Ascending aorta (tissue), 2 donors: ENCODE measurements around the gene NCOA5. TPM values are rescaled to one million over a fixed set of nuclear protein-coding genes. Genes with fewer than 3 reads are reported as not detected.

ENCODE experiments used
- DNase-seq, 2 donors: peaks; one replicate each; pipeline ENCODE4 v3.0.0-alpha.2; 2019; ENCODE audit warnings: low spot score in 2 of 2
- H3K27ac ChIP-seq, 2 donors: fragments of 200-600 bp; sonication (generic); one replicate each; pipeline ENCODE4 v1.5.1; 2016 to 2017; ENCODE audit warnings: mild to moderate bottlenecking in 1 of 2
- H3K27me3 ChIP-seq: fragments of 200-600 bp; sonication (generic); one replicate; pipeline ENCODE4 v1.5.1; 2017
- H3K36me3 ChIP-seq, 2 donors: fragments of 200-600 bp; sonication (generic); one replicate each; pipeline ENCODE4 v1.5.1; 2016
- H3K4me1 ChIP-seq, 2 donors: fragments of 200-600 bp; sonication (generic); one replicate each; pipeline ENCODE4 v1.5.1; 2016 to 2017; ENCODE audit warnings: mild to moderate bottlenecking in 1 of 2
- H3K4me3 ChIP-seq, 2 donors: fragments of 200-600 bp; sonication (generic); one replicate each; pipeline ENCODE4 v1.5.1; 2016 to 2017; ENCODE audit warnings: mild to moderate bottlenecking in 1 of 2
- H3K9me3 ChIP-seq, 2 donors: fragments of 200-600 bp; sonication (generic); one replicate each; pipeline ENCODE4 v1.5.1; 2016
- CTCF ChIP-seq, 3 experiments: fragments of 200-600 bp in 2 of 3; fragments of 450-650 bp in 1 of 3; sonication (generic) in 2 of 3; IDR thresholded peaks; one replicate each; pipeline ENCODE4 v1.5.1; 2016 to 2019; ENCODE audit warnings: antibody characterized with exemption in 3 of 3, mild to moderate bottlenecking in 1 of 3, moderate library complexity in 1 of 3
- intact Hi-C: fragments of 100-400 bp; cut with DNase I; formaldehyde crosslinking; loops from one replicate; pipeline ENCODE4 v1.15.1; 2023
- total RNA-seq: library from RNA; depleted of rRNA; stranded (reverse); fragments of >200 nt; gene quantifications from one replicate; pipeline ENCODE4 v1.1.0, GENCODE V29; 2016

The NCOA5 gene
- total RNA-seq: 70.4 TPM

GRCh38 chr20:46089417-46090388 lies at the start of gene NCOA5:
TSS of gene NCOA5 (minus strand) at chr20:46089962. CDS start at chr20:46079424, 10,538 bp downstream.
- no peaks in the 10 kb centered on the region for H3K9me3 ChIP-seq
- no peaks in the 10 kb centered on the region for H3K36me3 ChIP-seq
- intact Hi-C loops: loop anchor here (1.0 to 5.0 kb wide), 4 partner anchors 117 to 599 kb away; partner anchors contain the start of genes DNTTIP1, TP53RK, WFDC3 and ZNF335
- H3K27me3 ChIP-seq: no peaks in the 10 kb centered on the region
- peak in 1 of 3 experiments; percentile 27 for TF ChIP-seq CTCF (IDR thresholded peaks at IDR 0.05)
- H3K4me3 ChIP-seq: peak within 1 kb of the TSS; percentile 75 to 97
- peaks cover 3 to 36% of the 10 kb centered on the region in 2 donors for H3K4me1 ChIP-seq
- peak; percentile 76 to 97 for DNase-seq
- peak within 1 kb of the TSS; percentile 99 for H3K27ac ChIP-seq

- DNase-seq: no peak
- Histone ChIP-seq H3K27me3 (no peaks in the 10 kb centered on the region), H3K27ac (no peak overlapping the region), H3K9me3 (no peaks in the 10 kb centered on the region), H3K36me3 (no peaks in the 10 kb centered on the region), H3K4me3 (no peak overlapping the region), H3K4me1 (no peaks in the 10 kb centered on the region)
- no peak for TF ChIP-seq CTCF (IDR thresholded peaks at IDR 0.05)
- intact Hi-C loops: no loop called here
These were observed 49.6 kb upstream of the NCOA5 start for GRCh38 chr20:46139266-46139889.

- Histone ChIP-seq H3K4me3 (no peak overlapping the region), H3K9me3 (no peaks in the 10 kb centered on the region), H3K36me3 (no peaks in the 10 kb centered on the region), H3K27ac (no peak overlapping the region), H3K4me1 (peaks cover 0 to 2% of the 10 kb centered on the region in 2 donors), H3K27me3 (no peaks in the 10 kb centered on the region)
- no peak for DNase-seq
- intact Hi-C loops: no loop called here
- TF ChIP-seq CTCF (IDR thresholded peaks at IDR 0.05): no peak
These were observed 48.1 kb upstream of the NCOA5 start for GRCh38 chr20:46137816-46138215.

GRCh38 chr20:46135856-46136633 lies 46.3 kb upstream of the NCOA5 start:
- TF ChIP-seq CTCF (IDR thresholded peaks at IDR 0.05): no peak
- Histone ChIP-seq H3K27me3 (no peaks in the 10 kb centered on the region), H3K36me3 (no peaks in the 10 kb centered on the region), H3K4me1 (peaks cover 0 to 12% of the 10 kb centered on the region in 2 donors), H3K9me3 (no peaks in the 10 kb centered on the region), H3K4me3 (no peak overlapping the region), H3K27ac (no peak overlapping the region)
- intact Hi-C loops: no loop called here
- DNase-seq: no peak

- TF ChIP-seq CTCF (IDR thresholded peaks at IDR 0.05): no peak
- no peaks in the 10 kb centered on the region for H3K9me3 ChIP-seq
- H3K27ac ChIP-seq: no peak overlapping the region
- peaks cover 0 to 14% of the 10 kb centered on the region in 2 donors for H3K4me1 ChIP-seq
- intact Hi-C loops: no loop called here
- no peaks in the 10 kb centered on the region for H3K36me3 ChIP-seq
- H3K27me3 ChIP-seq: no peaks in the 10 kb centered on the region
- no peak overlapping the region for H3K4me3 ChIP-seq
- no peak for DNase-seq
These were observed 45.0 kb upstream of the NCOA5 start for GRCh38 chr20:46134716-46135115.
